Vagina (tissue), 2 donors: ENCODE data around the gene TMEM79.

Experiments
- POLR2A ChIP-seq, 2 donors: fragments of 450-650 bp; IDR thresholded peaks; one replicate each; pipeline ENCODE4 v1.6.1; 2017; ENCODE audit warnings: antibody characterized with exemption in 2 of 2, mild to moderate bottlenecking in 2 of 2, moderate library complexity in 2 of 2
- POLR2AphosphoS5 ChIP-seq, 2 donors: sonication (generic); formaldehyde crosslinking; IDR thresholded peaks; one replicate each; pipeline ENCODE4 v1.9.0; 2017; ENCODE audit warnings: antibody characterized with exemption in 2 of 2, mild to moderate bottlenecking in 2 of 2, low read depth in 1 of 2; ENCODE audit not compliant: insufficient read depth in 1 of 2
- TF ChIP-seq, protein P1 (sequence below), 3 experiments: fragments of 450-650 bp in 2 of 3; fragments of 200-600 bp in 1 of 3; sonication (generic) in 1 of 3; IDR thresholded peaks; one replicate each; pipeline ENCODE4 v1.5.1; 2017 to 2019; ENCODE audit warnings: antibody characterized with exemption in 3 of 3, mild to moderate bottlenecking in 2 of 3, moderate library complexity in 2 of 3

- TF ChIP-seq, protein P1, sequence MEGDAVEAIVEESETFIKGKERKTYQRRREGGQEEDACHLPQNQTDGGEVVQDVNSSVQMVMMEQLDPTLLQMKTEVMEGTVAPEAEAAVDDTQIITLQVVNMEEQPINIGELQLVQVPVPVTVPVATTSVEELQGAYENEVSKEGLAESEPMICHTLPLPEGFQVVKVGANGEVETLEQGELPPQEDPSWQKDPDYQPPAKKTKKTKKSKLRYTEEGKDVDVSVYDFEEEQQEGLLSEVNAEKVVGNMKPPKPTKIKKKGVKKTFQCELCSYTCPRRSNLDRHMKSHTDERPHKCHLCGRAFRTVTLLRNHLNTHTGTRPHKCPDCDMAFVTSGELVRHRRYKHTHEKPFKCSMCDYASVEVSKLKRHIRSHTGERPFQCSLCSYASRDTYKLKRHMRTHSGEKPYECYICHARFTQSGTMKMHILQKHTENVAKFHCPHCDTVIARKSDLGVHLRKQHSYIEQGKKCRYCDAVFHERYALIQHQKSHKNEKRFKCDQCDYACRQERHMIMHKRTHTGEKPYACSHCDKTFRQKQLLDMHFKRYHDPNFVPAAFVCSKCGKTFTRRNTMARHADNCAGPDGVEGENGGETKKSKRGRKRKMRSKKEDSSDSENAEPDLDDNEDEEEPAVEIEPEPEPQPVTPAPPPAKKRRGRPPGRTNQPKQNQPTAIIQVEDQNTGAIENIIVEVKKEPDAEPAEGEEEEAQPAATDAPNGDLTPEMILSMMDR (IDR thresholded peaks at IDR 0.05), result no peak
- TF ChIP-seq POLR2A (IDR thresholded peaks at IDR 0.05), result no peak
- no peak for TF ChIP-seq POLR2AphosphoS5 (IDR thresholded peaks at IDR 0.05; ENCODE audit: insufficient read depth in 1 of 2, low read depth in 1 of 2)
Observed at GRCh38 chr1:156310962-156311361, 26.8 kb downstream of the TMEM79 start.
